GM18502 (cell line): ENCODE data around the gene MAML3.

Experiments
- ATAC-seq: cut with Tn5 transposase; IDR thresholded peaks from one replicate; pipeline ENCODE4 v1.9.1; 2021; ENCODE audit warnings: mild to moderate bottlenecking; ENCODE audit not compliant: unreplicated experiment, poor library complexity

MAML3 gene

DNA sequence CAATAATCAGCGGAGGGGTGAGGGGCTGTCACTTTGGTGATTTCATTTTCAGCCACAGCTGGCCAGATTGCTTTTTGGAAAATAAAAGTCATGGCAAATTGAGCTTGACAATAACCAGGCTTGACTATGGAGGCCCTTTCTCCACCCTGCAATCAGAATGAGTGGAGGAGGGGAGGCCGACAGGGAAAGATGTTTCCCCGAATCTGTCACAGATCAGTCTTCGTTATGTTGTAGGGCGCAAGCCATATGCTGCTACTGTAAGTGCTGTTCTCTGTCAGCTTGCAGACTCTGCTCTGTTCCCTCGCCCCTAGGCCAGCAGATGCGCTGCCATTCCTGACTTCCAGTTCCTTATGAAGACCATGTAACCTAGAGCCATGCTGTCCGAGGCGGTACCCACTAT, 374.3 kb downstream of the MAML3 start:
- ATAC-seq, result no peak

DNA sequence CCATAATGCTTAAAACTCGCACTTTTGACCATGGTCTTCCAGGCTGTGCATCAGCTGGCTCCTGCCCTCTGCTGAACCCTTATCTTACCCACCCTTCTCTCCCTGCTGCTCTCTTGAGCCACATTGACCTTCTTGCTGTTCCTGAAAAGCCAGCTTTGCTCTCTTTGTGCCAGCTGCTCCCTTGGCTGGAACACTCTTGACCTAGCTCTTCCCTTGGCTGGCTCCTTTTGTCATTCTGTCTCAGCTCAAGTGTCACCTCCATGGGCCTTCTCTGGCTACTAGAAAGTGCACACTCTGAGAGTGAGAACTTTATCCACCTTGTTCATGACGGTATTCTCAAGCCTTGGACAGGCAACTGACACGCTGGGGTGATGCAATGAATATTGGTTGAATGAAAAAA, 376.2 kb downstream of the MAML3 start:
- ATAC-seq, result no peak

DNA sequence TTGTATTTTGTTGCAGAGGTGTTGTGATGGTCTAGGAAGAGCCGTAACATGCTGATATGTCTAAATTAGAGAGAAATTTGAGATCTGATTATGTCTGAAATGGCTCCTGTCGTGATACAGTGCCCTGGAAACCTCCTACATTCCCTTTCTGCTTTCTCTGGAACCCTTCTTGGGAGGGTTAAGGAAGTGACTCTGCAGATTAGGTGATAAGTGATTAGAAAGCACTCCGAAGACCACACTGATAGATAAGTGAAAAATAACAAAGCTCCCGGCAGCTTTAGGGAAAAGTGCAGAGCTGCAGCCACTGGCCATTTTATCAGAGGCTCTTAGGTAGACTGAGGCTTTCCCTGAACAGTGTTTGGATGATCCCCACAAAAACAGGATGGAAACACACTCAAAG, 377.7 kb downstream of the MAML3 start:
- no peak for ATAC-seq

DNA sequence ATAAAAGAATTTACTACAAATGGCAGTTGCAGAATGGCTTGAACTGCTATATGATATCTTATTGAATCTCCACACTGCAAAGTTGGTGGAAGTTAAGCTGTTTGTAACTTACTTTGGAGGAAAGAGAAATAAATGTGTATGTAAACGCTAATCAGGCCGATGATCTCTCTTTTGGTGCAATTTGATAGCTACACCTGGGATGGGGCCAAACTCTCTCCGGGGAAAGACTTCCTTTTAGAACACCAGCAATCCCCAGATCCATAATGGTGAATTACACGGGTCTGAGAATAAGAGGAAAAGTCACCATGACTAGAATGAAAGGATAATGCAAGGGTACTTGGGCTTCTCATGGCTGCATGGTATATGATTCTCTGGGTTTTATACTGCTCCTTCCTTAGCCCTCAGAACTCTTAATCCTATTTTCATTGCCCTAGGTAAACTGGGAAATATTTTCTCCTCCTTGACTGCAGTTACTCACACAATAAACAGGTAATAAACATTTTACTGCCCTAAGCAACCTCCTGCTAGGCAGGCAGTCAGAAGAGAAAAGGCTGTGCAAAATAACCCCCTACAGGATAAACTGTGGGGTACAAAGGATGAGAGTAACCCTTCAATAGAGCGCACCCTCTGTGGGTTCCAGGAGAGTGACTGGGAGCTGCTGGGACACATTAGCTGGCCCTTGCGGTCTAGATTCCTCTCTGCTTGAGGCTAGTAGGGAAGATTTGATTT, 379.1 kb downstream of the MAML3 start:
- ATAC-seq, result no peak

DNA sequence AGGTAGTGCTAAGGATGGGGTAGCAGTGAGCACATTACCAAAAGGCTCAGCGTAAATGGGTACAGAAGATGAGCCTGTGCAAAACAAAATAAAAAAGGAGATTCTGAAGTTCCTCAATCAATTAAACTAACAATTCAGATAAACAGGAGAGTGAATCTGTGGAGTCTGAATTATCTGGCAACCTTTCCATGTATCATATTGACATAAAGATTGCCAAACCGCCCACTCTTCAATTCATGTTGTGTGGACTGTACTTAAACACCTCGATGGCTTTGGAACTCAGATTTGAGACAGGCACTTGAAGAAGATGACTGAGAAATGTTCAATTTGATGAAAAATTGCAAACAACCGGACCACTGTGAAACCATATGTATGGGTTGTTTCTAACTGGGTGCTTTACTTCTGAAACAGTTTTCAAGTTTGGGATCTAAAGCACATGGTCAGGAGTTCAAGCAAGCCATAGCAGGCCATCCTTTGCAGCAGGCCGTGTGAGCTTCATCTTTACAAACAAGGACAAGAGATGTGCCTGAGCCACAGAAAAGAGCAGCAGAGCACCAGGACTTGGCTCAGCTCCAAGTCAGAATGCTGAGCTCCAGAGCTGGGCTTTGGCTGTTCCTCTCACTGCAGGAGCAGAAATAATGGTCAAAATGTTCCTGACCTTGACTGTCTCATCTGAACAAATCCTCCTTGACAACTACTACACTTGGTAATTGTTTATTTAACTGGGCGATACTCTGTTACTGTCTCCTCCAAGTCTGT, 380.2 kb downstream of the MAML3 start:
- ATAC-seq, result no peak

DNA sequence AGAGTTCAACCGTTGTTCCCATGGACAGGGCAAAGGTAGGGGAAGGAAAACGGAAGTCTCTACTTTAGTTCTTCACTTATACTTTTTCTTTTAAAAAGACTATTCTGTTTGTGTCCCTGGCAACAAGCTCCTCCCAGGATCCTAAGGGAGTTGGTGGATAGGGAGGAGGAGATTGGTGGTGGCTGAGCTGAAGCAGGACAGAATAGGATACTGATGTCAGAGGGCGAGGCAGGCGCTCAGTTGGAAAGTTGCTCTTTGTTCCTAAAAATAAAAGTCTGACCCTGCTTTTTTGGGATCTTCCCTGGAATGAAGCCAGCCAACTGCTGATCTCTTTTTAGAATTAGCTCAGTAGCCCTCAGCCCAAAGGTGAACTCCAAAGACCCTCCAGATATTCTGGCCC, 383.6 kb downstream of the MAML3 start:
- ATAC-seq, result no peak

DNA sequence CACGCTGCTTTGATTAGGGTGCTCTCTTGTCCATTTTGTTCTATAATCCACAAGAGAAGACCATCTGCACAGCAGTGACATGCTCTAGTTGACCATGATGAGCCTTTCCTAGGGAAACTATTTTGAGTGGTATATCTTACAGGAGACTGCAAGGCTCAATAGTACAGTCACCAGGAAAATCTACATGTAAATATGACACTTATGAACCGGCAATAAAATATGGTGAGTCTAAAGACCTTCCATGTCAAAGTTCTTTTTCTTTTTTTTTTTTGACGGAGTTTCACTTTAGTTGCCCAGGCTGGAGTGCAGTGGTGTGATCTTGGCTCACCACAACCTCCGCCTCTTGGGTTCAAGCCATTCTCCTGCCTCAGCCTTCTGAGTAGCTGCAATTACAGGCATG, 384.6 kb downstream of the MAML3 start:
- no peak for ATAC-seq

DNA sequence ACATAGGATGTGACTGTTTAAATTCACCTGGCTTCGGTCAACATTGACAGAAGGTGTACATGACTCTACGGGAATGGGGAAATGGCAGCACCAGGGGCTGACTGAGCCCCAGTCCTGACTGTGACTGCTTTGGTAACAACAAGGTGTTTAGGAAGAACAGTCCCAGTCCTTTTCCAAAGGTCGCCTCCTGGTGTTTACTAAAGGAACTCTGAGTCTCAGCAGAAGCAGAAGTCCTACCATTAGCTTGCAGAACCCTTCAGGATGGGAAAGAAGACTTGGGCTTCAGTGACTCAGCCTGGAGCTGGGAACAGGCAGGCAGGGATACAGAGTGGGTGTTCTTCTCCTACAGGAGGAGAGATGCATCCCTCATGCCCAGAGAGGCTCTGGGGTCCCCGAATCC, 385.1 kb downstream of the MAML3 start:
- no peak for ATAC-seq

DNA sequence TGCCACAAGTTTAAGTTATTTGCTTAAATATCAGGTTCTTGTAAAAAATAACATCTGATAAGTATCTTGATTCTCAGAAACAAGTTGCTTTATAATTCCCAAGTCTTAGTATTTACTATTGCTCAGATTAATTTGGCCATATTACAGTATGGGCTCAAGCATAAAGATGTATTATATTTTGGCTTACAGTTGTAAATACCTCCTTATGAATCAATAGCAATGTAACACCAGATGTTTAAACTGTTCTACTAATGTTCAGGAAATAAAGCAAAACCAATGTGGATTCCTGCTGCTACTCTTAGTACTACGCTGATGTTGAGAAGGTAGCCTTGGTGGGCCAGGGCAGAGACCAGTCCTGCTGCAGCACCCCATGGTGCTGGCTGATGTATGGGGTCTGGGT, 385.6 kb downstream of the MAML3 start:
- no peak for ATAC-seq

DNA sequence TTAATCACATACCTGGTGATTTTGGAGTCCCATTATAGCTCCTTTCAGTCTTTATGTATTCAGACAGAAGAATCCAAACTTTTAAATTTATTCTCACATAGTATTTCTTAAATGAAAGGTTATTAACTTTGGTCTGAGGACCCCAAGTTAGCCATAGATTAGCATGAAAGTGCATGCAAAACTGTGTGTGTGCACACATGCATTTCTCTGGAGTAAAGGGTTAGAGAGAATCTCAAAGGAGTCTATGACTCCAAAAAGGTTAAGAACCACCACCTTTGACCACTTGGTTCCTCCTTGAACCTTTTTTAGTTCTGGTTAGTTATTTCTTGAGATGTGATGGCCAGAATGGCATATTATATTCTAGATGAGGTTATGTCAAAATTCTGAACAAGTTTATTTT, 386.4 kb downstream of the MAML3 start:
- ATAC-seq, result no peak

DNA sequence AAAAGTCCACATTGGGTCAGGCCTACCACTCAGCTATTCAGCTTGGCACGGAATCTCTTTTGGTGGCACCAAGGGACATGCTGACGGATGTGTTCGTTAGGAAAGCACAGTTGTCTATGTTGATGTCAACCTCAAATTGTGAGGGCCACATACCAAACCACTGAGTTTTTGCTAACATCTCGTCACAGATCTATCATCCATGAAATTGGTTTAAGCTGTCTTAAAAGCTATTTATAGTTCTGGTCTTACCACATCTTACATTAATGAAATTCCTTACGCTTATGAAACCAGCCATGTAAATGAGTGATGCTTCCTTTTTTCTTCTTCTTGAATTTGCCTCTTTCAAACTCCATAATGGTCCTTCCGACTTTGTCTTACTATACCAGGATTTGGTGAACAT, 386.8 kb downstream of the MAML3 start:
- no peak for ATAC-seq

DNA sequence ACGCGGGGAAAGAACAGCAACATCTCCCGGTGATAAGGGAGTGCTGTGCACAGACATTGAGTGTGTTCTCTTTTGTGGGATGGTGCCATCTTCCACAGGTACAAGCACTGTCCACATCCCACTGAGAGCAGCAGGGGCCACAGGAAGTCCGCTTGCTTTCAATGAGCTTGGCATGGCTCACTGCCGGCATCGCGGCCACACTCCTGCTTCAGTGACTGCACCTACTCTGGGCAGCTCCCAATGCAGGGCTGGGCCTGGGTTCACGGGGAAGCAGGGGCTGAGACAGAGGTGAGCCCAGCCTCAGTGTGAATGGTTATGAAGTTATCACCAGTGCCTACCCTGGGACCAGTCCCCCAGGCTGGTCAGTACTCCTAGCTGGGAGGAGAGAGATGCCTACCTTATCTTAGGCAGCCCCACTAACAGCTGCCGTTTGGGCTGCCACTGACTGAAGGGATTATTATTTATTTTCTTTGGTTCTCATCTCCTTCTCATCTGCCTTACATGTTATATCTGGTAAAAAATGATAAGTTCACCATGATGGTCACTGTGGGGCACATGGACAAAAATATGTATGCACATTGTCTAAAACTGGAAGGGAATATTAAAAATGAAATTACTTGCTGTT, 389.2 kb downstream of the MAML3 start:
- no peak for ATAC-seq

DNA sequence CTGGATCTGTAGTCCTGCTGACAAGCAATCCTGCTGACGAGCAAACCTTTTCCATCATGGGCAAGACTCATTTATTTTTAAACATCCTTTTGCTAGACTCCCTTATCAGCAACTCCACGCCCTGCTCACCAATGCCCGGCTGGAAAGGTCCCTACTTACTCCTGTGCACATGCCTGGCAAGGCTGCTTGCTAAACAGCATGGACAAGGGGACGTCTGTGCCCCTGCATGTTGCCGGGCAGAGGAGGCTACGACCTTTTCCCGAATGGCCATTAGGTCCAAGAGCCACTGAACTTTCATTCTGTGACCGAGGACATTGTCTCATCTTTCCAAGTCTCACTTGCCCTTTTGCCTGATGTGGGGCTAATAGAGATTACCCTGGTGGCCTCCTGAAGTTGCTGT, 389.8 kb downstream of the MAML3 start:
- no peak for ATAC-seq

DNA sequence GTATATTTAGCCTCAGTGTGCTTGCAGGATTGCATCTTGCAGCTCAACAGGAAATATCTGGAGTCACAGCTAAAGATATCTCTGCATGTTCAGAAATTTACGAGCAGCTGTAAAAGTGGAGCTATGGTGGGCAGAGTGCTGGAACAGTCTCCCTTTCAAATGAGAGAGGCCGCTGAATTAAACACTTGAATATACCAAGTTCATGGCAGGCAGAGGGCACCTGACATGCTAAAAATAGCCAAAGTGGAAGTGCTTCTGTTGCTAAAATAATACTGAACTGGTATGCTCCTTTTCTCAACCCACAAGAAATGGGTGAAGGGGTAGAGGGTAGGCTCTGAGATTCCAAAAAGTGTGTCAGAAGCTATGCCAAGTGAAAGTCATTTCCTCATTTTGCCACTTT, 390.3 kb downstream of the MAML3 start:
- ATAC-seq, result no peak

DNA sequence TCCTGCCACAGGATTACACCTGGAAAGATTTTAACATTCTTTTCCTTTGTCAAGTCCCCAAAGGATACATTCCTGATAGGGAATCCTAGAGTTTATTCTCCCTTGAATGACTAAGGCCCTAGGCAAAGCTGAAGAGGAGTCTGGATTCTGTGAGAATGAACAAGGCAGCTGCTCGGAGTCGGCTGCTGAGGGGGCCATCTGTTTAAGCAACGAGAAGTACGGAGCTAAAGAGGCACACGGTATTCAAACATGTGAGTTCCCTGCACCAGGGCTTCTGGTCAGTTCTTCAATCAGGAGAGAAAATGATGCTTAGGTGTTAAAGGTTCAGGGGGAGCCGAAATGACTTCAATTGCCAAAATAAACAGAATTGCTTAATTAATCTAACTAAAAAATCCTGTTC, 390.8 kb downstream of the MAML3 start:
- ATAC-seq, result no peak

DNA sequence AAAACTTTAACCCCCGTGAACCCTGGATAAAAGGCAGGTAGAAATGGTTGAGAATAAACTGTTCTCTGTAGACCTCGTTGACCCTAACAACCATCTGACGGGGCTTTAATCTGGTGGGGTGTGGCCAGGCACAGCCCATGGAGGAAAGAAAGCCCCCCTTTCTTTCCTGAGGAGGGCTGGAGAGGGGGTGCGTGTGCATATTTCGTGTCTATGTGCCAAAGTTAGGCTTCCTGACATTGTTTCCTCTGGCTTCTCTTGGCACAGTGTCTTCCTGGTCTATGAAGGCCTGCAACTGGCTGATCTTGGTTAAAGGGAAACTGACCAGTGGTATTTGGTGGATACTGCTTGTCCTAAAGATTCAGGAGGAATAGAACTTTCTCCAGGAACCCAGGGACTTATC, 391.3 kb downstream of the MAML3 start:
- no peak for ATAC-seq

DNA sequence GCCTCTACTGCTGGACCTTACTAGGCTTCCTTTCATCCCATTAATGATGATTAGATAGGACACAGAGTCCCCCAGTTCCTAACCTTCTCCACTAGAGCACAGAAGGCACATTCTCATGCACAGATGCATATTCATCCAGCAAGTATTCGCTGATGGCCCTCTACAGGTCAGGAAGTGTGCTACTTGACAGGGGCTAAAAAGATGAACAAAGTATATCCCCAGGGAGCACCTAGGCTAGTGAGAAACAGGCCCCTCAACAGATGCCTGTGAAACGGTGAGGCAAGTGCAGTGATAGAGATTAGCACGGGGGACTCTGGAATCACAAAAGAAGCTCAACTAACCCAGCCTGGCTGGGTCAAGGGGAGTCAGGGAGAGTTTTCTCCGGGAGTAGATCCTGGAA, 392.5 kb downstream of the MAML3 start:
- ATAC-seq, result peak; percentile 80

DNA sequence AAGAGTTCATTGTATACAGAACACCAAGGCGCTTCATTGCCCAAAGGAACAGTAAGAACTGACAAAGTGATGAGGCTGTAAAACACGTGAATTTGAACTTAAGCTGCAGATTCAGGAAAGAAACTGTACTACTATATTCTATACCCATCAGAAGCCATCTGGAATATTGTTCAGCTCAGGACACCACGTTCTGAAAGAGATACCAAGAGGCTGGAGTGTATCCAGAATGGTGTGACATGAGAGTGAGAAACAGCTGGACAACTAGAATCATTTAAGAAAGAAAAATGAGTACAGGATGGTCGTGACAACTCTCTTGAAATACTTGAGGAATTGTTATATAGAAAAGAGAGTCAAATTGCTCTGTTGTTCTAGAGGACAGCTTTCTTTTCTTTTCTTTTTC, 393.4 kb downstream of the MAML3 start:
- no peak for ATAC-seq

DNA sequence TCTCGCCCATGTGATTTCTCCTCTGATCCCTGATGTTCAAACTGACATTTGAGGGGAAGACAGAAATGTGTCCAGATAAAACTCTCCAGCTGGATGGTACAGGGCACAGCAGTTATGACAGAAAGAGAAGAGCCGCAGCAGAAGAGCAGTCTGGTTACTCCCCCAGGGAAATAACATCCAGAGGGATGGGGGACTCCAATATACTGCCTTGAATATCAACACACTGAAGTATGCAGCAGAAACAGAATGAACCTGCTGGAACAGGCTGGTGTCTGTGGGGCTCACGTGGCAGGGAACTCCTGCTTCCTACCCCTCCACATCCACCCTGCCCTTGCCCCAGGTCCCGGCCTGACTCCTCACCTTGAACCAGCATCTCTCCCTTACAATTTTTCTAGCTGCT, 394.9 kb downstream of the MAML3 start:
- no peak for ATAC-seq

DNA sequence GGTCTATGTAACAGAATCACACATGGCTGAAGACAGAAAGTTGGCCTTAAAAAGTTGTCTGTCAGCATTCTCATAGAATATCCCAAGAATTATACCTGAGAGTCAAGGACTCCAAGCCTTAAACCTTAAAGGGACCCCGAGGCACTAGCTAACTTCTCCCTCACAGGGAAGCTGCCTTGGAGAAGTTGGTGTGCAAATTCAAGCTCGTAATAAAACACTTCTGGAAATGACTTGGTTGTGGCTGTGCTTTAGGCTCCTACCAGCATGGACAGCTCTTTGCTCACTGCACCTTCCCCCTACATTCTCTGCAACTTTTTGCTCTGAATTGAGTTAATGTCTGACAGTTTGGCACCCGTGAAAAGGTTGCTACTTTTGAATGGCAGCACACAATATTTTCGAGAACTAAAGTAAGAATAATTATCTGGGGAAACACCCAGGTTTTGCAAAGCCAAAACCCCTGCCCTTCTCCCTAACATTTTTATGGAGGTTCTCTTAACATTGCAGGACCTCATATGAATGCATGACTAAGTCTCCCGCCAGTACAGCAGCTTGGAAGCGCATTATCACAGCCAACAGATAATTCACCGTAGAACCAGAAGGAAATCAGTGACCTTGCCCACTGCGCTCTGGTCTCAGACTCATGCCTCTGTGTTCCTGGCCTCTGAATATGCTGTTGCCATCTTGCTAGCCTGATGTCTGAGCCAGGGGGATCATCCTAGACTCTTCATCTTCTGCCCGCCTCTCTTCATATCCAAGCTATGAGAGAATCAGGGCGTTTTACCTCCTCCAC, 397.4 kb downstream of the MAML3 start:
- ATAC-seq, result no peak

DNA sequence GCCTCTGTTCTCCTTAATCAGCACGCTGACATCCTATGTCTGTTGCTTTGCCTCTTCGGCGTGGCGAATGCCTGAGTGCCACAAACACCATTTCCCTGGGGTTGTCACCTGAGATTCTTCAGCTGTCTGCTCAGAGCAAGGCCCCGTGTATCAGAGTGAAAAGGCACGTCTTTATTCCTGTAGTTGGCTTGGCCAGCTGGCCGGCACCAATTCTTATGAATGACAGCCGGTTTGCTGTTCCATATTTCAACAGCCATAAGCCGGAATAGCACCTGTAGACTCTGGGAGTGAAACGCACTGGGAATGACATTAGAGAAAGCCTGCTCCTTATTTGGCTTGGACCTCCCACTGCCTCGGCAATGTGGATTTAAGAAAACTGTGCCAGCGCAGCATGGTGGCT, 399.0 kb downstream of the MAML3 start:
- ATAC-seq, result no peak
